Kidney capillary endothelial cell (primary cell): Measurements from ENCODE around the gene SLC38A1.
A peak's percentile ranks its signal among the peaks of the same experiment; 100 is the strongest.
"Not testable (repeated sequence)": the region's sequence is repeated elsewhere in the genome, so short reads cannot be mapped to it uniquely, and the experiment has no call there.

Experiments used
- DNase-seq: peaks from one replicate; pipeline ENCODE4 v3.0.0-alpha.2; 2018; ENCODE audit warnings: low spot score

The SLC38A1 gene

DNA sequence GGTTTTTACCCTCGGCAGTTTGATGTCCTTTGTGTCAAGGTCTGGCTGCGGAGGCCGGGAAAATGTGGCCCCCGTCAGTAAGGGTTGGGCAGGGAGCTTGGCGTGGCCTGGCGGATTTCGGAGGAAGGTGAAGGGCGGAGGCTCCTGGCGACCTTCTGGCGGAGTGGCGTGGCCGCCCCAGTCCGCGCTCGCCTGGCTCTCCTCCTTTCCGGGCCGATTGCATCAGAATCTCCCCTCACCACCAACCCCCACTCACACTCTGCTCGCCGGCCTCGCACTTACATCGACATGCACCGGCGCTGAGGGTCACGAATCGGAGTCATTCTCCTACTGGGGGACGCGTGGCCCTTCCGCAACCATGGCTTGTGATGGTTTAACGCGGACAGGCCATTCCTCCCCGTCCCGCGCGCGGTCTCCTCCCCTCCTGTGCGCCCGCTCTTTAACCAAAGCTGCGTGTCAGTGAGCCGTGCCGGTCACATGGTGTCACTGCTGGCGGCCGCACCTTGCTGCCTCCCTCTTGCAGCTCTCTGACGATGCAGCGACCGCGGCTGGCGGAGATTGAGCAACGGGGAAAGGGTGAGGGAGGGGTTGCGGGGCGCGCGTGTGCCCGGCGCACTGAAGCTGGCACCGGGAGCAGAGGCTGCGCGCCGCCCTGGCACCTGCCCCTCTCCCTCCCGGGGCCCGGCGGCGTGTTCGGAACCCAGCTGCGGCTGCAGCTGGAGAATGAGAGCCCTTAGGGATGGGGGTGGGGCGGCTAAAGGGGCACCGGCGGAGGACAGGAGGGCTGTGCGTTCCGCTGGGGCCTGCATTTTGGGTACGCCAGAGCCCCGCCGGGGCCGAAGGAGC is at the start of gene SLC38A1:
SLC38A1 (minus strand) TSS at position 461 of the 846 bp plus-strand sequence. CDS start 29,243 bp downstream, outside the sequence.
- DNase-seq: peak; percentile 73

DNA sequence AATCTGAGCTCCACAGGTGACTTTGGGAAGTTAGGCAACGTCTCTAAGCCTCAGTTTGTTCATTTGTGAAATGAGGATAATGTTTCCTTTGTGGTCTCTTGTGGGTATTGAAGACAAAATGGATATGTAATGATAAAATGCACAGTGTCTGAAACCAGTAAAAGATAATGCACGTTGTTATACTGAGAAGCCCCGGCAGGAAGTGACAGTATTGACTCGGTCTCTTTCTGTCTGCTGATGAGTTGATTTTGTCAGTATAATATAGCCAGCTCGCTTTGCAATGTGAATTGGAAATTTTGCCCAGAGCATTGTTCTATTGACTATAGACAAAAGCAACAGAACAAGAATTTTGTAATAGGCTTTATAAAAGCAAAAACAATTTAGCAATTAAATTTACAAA is 49.2 kb upstream of the SLC38A1 start:
- no peak for DNase-seq

DNA sequence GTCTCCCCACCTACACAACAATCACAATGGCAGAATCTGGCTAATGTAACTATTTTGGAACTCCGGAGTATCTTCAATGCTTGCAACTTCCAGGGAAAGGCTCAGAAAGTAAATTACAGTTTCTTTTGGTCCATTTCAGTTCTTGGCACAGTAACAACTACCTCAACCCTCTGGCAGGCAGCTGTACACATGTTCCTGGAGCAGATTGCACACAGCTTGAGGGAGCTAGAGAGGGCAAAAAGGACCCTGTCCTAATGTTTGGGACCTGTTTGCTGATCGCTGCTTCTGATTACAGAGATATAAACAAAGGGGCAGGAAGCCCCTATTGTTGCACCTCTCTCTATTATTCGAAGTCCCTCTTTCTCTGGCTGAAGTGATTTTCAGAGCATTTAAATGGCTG is 35.2 kb upstream of the SLC38A1 start:
- DNase-seq: no peak

DNA sequence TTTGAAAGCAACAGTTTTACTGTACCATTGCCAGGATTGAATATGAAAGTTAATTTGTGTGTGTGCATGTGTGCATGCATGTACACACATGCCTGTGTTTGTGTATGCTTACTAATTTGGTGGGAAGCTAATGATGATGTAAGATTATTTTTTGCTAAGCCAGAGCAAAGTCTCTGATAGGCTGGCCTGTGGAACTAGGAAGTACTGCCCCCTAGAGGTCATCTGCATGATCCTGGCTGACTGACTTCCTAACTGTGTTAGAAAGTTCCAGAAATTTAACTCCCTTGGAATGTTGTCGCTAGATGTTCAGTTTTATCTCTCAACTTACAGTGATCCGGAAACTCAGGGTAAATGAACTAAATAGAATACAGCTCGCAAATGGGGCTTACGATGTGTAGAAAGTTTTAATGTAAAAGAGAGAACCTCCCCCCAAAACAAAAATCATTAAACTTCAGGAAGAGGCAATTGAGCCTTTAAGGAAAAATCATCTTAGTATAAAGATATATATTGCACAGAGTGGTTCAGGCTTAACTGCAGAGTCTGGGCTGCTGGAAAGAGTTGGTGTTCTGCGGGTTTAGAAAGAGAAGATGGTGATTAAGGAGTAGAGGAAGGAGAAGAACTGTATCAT is 34.3 kb upstream of the SLC38A1 start:
- peak; percentile 41 for DNase-seq

DNA sequence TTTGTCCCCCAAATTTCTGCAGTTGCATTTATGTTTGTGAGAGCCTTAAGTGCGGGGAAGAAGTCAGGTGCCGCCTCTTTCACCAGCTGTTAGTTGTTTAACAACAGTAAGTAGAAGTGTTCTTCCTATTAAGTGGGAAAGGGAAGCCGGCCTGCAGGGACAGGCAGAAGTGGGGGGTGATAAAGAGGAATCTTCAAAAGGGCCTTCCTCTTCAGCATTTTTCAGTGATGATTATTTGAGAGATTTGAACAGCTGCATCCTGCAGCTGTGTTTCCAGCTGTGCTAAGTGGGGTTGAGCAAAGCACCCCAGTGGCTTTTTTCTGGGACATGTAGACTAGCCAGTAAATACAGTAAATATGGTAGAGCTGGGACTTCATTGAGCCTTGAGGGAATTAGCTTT is 32.1 kb upstream of the SLC38A1 start:
- DNase-seq: peak; percentile 30

DNA sequence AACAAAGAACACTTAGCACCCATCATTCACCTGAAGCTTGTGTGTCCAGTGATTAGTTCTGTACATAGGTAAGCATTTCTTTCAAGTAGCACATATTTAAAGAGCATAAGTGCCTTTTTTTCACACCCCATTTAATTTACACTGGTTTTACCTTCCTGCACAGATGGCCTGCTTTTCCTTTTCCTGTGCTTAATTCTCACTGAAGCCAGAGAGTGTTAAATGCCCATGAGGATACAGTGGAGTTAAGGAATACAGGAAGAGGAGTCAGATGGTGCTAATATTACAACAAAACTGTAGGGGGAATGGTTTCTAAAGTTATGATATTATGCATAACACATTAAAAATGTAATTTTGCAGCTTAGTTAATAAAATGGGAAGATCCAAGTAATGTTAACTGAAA is 31.0 kb upstream of the SLC38A1 start:
- DNase-seq: no peak

DNA sequence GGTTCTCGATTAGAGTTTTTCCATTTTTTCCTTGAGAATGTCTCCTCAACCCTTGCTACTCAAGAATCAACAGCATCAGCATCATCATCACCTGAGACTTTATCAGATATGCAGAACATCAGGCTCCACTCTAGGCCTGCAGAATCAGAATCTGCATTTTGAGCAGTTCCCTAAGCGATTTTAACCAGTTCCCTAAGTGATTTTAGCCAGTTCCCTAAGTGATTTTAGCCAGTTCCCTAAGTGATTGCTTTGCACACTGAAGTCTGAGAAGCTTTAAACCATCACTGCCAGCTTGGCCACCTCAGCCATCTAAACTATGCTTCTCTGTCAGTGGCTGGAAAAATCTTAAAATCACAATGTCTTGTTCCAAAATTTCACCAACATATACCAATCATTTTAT is 29.4 kb upstream of the SLC38A1 start:
- DNase-seq: no peak

DNA sequence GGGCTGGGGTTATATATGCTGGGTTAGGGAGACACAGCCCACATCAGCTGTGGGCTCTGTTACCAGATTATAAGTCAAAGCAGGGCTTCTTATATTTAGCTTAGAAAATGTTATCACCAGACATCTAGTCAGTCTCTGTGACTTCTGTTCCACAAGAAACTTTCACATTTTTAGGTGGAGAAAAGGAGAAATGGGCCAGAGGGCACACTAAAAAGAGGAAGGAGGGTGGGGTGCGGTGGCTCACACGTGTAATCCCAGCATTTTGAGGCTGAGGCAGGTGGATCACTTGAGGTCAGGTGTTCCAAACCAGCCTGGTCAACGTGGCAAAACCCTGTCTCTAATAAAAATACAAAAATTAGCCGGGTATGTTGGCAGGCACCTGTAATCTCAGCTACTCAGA is 28.0 kb upstream of the SLC38A1 start:
- DNase-seq: no peak

DNA sequence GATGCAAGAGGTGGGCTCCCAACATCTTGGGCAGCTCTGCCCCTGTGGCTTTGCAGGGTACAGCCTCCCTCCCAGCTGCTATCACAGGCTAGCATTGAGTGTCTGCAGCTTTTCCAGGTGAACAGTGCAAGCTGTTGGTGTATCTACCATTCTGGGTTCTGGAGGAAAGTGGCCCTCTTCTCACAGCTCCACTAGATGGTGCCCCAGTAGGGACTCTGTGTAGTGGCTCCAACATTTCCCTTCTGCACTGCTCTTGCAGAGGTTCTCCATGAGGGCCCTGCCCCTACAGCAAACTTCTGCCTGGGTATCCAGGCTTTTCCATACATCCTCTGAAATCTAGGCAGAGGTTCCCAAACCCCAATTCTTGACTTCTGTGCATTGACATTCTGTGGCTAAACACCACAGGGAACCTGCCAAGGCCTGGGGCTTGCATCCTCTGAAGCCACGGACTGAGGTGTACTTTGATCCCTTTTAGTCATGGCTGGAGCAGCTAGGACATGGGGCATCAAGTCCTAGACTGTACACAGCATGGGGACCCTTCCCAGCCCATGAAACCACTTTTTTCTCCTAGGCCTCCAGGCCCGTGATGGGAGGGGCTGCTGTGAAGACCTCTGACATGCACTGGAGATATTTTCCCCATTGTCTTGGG is 24.0 kb upstream of the SLC38A1 start:
- no peak for DNase-seq

DNA sequence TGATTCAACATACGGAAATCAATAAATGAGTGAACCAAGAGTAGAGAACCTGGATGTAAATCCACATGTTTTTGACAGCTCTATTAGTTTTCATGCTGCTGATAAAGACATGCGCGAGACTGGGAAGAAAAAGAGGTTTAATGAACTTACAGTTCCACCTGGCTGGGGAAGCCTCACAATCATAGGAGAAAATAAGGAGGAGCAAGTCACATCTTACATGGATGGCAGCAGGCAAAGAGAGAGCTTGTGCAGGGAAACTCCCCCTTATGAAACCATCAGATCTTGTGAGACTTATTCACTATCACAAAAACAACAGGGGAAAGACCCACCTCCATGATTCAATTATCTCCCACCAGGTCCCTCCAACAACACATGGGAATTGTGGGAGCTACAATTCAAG is 23.1 kb upstream of the SLC38A1 start:
- not testable (repeated sequence) for DNase-seq

DNA sequence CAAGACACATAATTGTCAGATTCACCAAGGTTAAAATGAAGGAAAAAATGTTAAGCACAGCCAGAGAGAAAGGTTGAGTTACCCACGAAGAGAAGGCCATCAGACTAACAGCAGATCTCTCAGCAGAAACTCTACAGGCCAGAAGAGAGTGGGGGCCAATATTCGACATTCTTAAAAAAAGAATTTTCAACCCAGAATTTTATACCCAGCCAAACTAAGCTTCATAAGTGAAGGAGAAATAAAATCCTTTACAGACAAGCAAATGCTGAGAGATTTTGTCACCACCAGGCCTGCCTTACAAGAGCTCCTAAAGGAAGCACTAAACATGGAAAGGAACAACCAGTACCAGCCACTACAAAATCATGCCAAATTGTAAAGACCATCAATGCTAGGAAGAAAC is 16.3 kb upstream of the SLC38A1 start:
- not testable (repeated sequence) for DNase-seq

DNA sequence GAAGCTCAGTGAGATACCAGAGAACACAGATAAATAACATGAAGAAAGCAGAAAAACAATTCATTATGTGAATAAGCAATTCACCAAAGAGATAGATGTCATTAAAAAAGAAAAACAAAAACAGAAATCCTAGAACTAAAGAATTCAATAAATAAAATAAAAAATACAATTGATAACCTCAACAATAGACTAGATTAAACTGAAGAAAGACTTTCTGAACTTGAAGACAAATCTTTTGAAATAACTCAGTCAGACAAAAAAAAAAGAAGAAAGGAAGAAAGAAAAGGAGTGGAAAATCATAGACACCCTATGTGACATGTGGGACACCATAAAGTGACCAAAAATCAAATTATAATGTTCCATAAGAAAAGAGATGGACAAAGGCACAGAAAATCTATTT is 14.0 kb upstream of the SLC38A1 start:
- no peak for DNase-seq

DNA sequence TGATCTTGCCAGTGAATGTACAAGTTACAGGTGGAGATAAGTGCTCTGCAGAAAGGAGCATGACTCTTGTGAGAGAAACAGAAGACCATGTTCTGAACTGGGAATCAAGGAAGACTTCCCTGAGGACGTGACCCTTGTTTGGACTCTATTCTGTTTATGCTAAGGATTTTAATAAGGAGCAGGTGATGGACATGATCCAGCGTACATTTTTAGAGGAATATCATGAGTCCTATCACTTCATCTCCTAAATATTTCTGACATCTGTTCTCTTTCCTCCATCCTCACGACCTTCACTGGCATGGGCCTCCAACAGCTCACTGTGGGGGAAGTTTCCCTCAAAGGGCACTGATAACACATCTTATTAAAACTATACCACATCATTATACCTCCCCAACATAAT is 7.9 kb upstream of the SLC38A1 start:
- DNase-seq: no peak

DNA sequence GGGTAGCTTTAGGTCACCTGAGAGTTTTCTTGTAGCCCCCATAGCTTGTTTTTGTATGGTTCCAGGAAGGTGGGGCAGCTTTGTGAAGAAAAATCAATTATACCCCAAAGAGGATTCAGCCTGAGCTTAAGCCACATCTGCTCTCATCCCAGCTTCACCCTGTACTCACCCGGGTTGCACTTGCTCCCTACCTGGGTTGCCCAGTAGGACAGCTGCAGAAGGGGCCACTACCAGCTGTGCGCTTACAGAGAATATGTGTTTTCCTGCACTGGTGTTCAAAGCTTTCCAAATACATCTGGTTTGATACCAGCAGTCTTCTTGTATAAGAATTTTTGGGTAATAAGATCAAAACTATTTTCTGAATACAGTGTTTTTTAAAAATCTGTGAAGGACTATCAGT is 3.0 kb upstream of the SLC38A1 start:
- DNase-seq: no peak

DNA sequence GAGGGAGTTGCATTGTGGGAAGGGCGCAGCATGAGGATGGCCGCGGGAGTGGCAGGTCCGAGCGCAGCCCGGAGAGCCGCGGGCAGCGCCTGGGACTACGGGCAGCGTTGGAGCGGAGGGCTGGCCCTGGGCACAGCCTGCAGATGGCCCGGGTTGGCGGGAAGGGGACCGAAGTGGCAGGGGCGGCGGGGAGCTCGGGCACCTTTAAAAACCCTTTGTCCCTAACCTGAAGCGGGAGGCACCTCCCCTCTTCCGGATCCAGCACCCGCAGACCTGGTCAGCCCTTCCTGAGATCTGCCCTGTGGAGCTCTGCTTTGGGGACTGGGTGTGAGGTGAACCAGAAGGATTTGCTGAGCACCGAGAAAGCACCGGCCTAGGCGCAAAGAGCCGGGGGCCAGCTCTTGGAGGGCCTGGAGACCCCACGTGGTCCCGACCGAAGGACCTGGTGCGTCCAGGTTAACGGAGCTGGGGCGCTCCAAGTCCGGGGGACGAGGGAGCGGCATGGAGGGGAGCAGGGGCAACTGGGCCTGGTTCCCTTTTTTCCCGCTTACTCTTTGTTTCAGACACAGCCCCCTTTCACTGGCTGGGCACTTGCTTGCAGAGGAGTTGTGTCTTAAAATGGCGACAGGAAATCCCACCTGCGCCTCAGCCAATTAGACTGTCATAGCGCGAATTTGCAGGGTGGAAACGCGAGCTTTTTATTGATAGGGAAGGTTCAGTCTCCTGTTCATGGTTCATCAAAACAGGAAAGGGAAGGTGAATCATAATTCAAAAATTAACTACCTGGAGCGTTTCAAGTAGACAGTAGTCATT is 792 bp upstream of the SLC38A1 start:
- no peak for DNase-seq

DNA sequence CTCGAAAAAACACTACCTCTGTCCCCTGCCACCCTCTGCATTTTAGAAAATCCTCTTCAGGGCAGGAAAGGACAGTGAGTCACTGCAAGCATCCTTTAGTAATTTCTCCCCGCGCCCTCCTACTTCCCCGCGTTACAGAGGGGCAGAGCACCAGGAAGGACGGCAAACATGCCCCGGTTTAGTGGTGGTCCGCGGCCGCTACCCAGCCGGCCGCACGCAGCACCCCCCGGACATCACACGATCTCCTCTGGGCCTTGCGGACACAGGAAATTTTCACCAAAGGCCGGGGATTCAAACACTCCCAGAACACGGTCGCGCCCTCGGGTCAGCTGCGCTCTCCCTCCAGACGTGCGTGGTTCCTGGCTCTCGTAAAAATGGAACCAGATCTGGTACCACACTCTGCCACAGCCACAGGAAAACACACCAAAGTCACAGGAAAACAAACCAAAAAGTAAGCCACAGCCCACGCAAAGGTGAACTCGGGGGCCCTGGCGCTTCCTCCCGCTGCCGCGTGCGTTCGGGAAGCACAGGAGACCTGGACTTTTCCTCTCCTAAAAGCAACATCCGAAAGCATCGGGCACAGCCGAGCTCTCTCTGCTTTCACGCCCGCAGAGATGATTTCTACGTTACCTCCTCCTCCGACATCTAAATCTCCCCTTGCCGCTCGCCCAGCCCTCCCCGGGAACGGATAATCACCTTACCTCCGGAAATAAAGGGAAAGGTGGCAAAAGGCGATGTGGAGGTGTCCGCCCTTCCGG is 839 bp downstream of the SLC38A1 start:
- peak; percentile 58 for DNase-seq

DNA sequence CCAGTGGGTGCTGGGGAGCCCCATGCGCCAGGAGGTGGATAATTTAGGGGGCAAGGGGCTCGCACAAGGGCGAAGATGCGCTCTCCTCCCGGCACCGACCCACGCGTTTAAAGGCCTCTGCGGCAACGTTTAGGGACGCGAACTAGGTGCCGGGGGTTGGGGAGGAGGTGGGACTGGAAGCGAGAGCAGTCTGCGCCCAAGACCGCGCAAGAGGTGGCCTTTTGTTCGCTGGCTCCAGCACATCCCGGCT is 1.3 kb downstream of the SLC38A1 start:
- no peak for DNase-seq

DNA sequence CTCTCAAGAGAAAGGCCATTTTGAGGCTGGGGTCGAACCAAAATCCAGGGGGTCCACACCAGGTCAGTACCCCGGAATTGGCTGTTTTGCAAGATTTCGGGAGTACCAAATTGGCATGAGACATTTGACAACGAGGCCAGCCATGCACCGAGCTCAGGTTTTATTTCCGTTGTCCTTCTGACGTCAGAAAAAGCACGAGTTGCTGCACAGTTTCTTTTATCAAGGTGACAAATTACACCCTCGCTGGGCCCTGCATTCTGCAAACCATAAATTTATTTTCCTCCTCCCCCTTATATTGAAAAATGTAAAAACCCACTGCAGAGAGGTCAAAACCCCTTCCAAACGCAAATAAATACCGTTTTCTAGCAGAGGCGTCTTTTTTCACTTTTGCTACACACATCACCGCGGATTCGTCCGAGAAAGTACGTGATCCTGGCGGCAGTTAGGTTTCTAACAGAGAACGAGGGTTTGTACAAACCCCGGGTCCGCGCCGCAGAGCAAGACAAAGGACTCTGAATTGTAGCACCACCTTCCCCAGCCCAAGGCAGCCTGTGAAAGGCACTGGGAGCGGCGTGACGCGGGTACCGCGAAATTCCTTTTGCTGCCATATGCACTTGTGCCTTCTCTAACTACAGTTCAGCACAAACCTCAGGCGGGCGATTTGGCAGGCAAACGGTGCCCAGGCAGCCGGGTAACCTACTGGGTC is 1.8 kb downstream of the SLC38A1 start:
- peak; percentile 41 for DNase-seq

DNA sequence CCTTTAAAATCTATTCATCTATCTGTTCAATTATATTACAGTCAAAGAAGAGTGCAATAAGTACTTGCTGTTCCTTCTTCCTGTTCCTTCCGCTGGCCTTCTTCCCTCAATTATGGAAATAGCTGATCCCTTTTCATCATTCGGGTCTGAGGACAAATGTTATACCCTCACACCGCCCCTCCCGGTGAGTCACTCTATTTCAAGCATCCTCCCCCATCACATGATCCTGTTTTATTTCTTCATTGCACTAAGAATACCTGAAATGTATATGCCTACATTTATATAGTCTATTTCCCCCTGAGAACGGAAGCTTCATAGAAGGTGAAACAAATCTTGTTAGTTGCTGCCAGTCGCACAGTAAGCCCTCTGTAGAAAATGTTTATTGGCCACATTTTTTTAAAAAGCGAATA is 2.5 kb downstream of the SLC38A1 start:
- peak; percentile 34 for DNase-seq

DNA sequence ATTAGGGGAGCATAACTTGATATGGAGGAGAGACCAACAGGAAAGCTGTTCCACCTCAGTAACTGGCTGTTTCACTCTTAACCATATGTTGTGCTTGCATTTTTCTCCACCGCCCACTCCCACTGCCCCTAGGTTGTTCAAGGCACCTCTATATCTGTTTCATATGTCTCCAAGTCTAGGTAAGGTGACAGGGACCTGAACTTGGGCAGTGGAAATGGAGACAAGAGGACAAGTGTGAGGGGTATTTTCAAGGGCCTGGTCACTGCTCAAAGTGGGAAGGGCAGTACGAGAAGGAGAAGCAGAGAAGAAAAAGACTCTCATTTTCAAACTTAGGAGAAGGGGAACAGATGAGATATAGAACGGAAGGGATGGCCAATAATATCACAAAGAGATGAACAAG is 3.1 kb downstream of the SLC38A1 start:
- DNase-seq: no peak

DNA sequence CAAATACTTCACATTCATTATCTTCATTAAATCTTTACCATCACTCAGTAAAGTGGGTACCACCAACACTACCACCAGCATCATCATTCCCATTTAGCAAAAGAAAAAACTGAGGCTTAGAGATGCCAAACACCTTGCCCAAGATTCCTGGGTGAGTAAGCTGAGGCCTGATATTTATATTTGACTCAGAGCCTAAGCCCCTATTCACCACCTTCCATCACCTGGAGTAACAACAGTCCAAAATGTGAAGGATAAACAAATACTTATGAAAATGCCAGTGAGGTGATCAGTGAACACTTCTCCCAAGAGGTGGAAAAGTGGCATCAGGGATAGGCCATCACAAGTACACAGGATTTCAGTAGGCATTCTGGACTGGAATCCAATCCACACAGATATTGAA is 3.7 kb downstream of the SLC38A1 start:
- no peak for DNase-seq
